Large intestine (tissue), 3 donors: ENCODE measurements around the gene TIMP3. TPM values are rescaled to one million over a fixed set of nuclear protein-coding genes. Genes with fewer than 3 reads are reported as not detected.
"Not testable (repeated sequence)": the region's sequence is repeated elsewhere in the genome, so short reads cannot be mapped to it uniquely, and the experiment has no call there.

ENCODE experiments used
- DNase-seq, 2 donors: peaks; one replicate each; pipeline versions ENCODE4 v3.0.0 to v3.0.0-alpha.2; 2013
- H3K27ac ChIP-seq: one replicate; pipeline ENCODE4 v1.5.1; 2013; ENCODE audit warnings: low read length
- H3K27me3 ChIP-seq: 2 replicates; pipeline ENCODE4 v1.6.1; 2013; ENCODE audit warnings: low read length; ENCODE audit not compliant: control insufficient read depth, insufficient read depth
- H3K36me3 ChIP-seq: 2 replicates; pipeline ENCODE4 v1.6.1; 2013; ENCODE audit warnings: low read length; ENCODE audit not compliant: control insufficient read depth, insufficient read depth
- H3K4me1 ChIP-seq: one replicate; pipeline ENCODE4 v1.6.1; 2013; ENCODE audit warnings: low read length; ENCODE audit not compliant: control insufficient read depth, insufficient read depth
- H3K4me3 ChIP-seq: one replicate; pipeline ENCODE4 v1.5.1; 2013; ENCODE audit warnings: low read length
- H3K9me3 ChIP-seq: one replicate; pipeline ENCODE4 v1.6.1; 2013; ENCODE audit warnings: mild to moderate bottlenecking, low read depth, low read length, moderate library complexity; ENCODE audit not compliant: control insufficient read depth
- WGBS: methylation state at CpG from one replicate; pipeline ENCODE4 v1.1.5; 2013; ENCODE audit warnings: low lambda C conversion rate; ENCODE audit not compliant: insufficient coverage; 5-methylcytosine and 5-hydroxymethylcytosine counted together
- polyA plus RNA-seq: library from polyadenylated mRNA; unstranded; fragments of 120-200 nt; gene quantifications from one replicate; pipeline ENCODE4 v1.2.1, GENCODE V29; 2013

The TIMP3 gene
- polyA plus RNA-seq, 1 donor = 52.6 TPM

DNA sequence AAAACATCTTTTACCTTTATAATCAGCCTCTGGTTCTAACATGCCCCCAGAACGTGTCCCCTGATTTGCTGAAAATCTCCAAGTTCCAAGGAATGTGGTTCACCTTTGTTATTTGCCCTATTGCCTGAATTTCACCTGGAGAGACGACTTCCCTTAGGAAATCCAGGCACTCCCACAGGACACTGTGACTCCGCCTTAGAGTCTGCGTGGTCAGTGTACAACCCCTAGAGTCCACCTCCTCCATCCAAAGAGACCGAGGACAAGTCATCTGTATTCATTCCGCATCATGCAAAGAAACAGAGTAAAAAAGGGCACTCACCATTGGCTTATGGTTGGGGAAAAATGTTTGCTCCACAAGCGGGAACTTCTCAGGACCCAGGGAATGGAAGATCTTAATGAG is 63.1 kb downstream of the TIMP3 start:
- DNase-seq = no peak
- peaks cover 11% of the 10 kb centered on the region for H3K36me3 ChIP-seq
- H3K9me3 ChIP-seq = no peaks in the 10 kb centered on the region
- no peak overlapping the region for H3K4me3 ChIP-seq
- WGBS = 100% methylated on average over 2 of the region's 7 CpGs
- no peaks in the 10 kb centered on the region for H3K27me3 ChIP-seq
- no peaks in the 10 kb centered on the region for H3K4me1 ChIP-seq
- H3K27ac ChIP-seq = no peak overlapping the region

DNA sequence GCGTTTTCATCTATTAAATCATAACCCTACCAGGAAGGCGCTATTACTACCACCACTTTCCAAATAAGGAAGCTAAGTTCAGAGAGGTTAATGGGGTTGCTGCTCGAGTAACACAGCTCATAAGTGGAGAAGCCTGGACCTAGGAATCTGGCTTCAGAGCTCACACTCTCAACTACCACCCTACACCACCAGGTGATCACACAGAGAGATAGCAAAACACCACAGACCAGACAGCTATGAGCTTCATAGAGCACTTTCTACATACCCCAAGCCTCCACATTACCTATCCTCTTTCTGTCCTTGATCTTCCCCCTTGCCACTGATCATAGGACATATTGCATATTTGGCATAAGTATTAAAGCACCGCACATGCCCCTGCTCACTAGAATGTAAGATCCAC is 65.4 kb downstream of the TIMP3 start:
- no CpG with 5 or more reads among the region's 4 CpGs for WGBS
- H3K27me3 ChIP-seq = no peaks in the 10 kb centered on the region
- H3K4me1 ChIP-seq = no peaks in the 10 kb centered on the region
- H3K4me3 ChIP-seq = no peak overlapping the region
- no peak overlapping the region for H3K27ac ChIP-seq
- no peaks in the 10 kb centered on the region for H3K9me3 ChIP-seq
- H3K36me3 ChIP-seq = no peaks in the 10 kb centered on the region
- DNase-seq = no peak

DNA sequence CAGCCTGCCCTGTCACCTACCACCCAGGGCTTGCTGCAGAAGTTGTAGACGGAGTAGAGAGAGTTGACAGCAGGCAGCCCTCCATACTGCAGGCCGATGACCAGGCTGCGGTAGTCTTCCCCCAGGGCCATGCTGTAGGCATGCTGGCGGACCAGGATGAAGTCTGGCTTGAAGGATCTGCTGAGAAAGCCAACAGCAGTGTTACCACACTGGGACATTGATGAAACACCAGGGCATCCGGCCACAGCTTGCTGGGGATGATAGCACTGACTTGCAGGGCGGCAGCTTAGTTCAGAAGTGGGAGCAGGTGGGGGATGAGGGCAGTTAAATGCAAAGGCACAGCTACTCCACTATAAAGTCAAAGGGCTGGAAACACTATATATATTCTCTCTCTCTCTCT is 67.4 kb downstream of the TIMP3 start:
- DNase-seq = no peak
- H3K9me3 ChIP-seq = no peaks in the 10 kb centered on the region
- H3K4me1 ChIP-seq = peaks cover under 1% of the 10 kb centered on the region
- H3K36me3 ChIP-seq = no peaks in the 10 kb centered on the region
- no peak overlapping the region for H3K27ac ChIP-seq
- WGBS = no CpG with 5 or more reads among the region's 6 CpGs
- H3K4me3 ChIP-seq = no peak overlapping the region
- no peaks in the 10 kb centered on the region for H3K27me3 ChIP-seq

- no peaks in the 10 kb centered on the region for H3K27me3 ChIP-seq
- no peaks in the 10 kb centered on the region for H3K36me3 ChIP-seq
- H3K4me1 ChIP-seq = peaks cover 7% of the 10 kb centered on the region
- H3K27ac ChIP-seq = no peak overlapping the region
- H3K4me3 ChIP-seq = no peak overlapping the region
- no peak for DNase-seq
- no peaks in the 10 kb centered on the region for H3K9me3 ChIP-seq
Measured at GRCh38 chr22:32870474-32870873, 69.0 kb downstream of the TIMP3 start.

- not testable (repeated sequence) for H3K4me1 ChIP-seq, H3K9me3 ChIP-seq, H3K36me3 ChIP-seq, H3K4me3 ChIP-seq, H3K27me3 ChIP-seq, DNase-seq
- H3K27ac ChIP-seq = peak overlapping the region; percentile 53
- no CpG with 5 or more reads among the region's 5 CpGs for WGBS
Measured at GRCh38 chr22:32873604-32874003, 72.1 kb downstream of the TIMP3 start.

- peak; percentile 67 to 83 for DNase-seq
- no peaks in the 10 kb centered on the region for H3K36me3 ChIP-seq
- peak overlapping the region; percentile 53 for H3K27ac ChIP-seq
- WGBS = no CpG with 5 or more reads among the region's 4 CpGs
- H3K27me3 ChIP-seq = peaks cover 4% of the 10 kb centered on the region
- H3K9me3 ChIP-seq = no peaks in the 10 kb centered on the region
- no peak overlapping the region for H3K4me3 ChIP-seq
- peaks cover 7% of the 10 kb centered on the region for H3K4me1 ChIP-seq
Measured at GRCh38 chr22:32874385-32874784, 72.9 kb downstream of the TIMP3 start.

GRCh38 chr22:32874976-32875375 is 73.5 kb downstream of the TIMP3 start:
- H3K9me3 ChIP-seq = no peaks in the 10 kb centered on the region
- no peak for DNase-seq
- no peak overlapping the region for H3K4me3 ChIP-seq
- 100% methylated on average over 1 of the region's 10 CpGs for WGBS
- no peaks in the 10 kb centered on the region for H3K36me3 ChIP-seq
- H3K27ac ChIP-seq = no peak overlapping the region
- H3K4me1 ChIP-seq = peaks cover 7% of the 10 kb centered on the region
- peaks cover 4% of the 10 kb centered on the region for H3K27me3 ChIP-seq

DNA sequence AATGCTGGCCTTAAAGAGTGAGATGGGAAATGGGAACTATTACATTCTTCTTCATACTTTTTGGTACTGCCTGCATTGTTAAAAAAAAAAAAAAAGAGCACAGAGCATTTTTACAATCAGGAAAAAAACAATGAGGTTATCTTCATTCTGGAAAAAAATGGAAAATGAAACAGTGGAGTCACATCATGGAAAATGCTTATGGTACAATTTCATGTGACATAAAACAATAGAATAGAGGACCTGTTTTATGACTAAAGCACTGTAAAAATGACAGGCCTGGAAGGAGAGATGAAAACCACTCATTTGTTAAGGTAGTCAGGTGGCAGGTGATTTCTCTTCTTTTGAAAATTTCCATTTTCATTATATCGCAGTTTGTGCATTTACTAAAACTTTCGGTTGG is 75.0 kb downstream of the TIMP3 start:
- Histone ChIP-seq H3K27ac (no peak overlapping the region), H3K4me1 (peaks cover 19% of the 10 kb centered on the region), H3K27me3 (peaks cover 4% of the 10 kb centered on the region), H3K36me3 (no peaks in the 10 kb centered on the region), H3K4me3 (no peak overlapping the region), H3K9me3 (no peaks in the 10 kb centered on the region)
- WGBS = 100% methylated on average over 2 of the region's 2 CpGs
- DNase-seq = no peak

DNA sequence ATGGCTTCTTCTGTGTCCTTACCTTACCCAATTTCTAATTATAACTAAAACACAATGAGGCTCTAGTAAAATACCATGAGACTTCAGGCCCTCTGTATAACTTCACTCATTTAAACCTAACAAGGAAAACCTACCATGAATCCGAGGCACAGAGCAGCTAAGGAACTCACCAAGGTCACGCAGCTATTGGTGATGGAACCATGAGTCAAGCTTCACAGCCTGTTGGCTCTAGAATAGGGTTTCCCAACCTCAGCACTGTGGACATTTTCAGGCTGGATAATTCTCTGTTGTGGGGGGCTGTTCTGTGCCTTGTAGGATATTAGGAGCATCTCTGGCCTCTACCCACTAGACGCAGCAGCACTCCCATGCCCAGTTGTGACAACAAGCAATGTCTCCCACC is 75.7 kb downstream of the TIMP3 start:
- Histone ChIP-seq H3K27ac (no peak overlapping the region), H3K4me3 (no peak overlapping the region), H3K36me3 (no peaks in the 10 kb centered on the region), H3K27me3 (peaks cover 4% of the 10 kb centered on the region), H3K4me1 (peaks cover 20% of the 10 kb centered on the region), H3K9me3 (no peaks in the 10 kb centered on the region)
- no peak for DNase-seq
- WGBS = no CpG with 5 or more reads among the region's 3 CpGs

DNA sequence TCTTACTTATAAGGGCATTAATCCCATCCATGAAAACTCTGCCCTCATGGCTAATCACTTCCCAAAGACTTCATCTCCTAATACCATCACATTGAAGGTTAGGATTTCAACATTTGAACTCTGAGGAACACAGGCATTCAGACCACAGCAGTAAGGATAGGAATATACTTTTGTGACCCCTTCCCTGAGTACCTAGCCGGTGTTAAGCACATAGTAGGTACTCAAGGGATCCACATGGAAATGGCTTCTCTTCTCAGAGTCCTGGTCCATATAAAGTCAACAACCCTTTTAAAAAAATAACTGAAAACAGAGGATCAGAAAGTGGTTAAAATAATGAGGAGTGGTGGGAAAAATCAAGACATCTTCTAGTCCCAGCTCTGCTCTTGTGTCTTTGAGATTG is 78.0 kb downstream of the TIMP3 start:
- no peak overlapping the region for H3K27ac ChIP-seq
- no peak for DNase-seq
- H3K4me3 ChIP-seq = no peak overlapping the region
- peaks cover 4% of the 10 kb centered on the region for H3K27me3 ChIP-seq
- no peaks in the 10 kb centered on the region for H3K9me3 ChIP-seq
- no CpG with 5 or more reads among the region's 1 CpG for WGBS
- H3K4me1 ChIP-seq = peaks cover 18% of the 10 kb centered on the region
- no peaks in the 10 kb centered on the region for H3K36me3 ChIP-seq

DNA sequence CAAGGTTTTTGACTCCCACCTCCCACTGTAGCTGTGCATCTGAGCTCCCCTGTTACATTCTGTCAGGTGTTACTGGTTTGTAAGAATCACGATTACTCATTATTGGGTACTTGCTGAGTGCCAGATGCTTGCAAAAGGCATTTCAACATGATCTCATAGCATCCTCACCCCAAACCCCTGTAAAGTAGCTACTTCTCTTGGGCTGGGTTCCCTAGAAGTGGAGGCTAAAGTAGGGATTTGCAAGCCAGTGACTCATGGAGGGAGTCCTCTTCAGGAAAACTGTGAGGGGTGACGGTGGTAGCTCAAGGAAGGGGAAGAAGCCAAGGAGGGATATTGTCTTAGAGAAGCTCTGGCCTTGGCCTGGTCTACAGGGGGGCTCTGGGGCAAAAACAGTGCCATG is 78.6 kb downstream of the TIMP3 start:
- no CpG with 5 or more reads among the region's 2 CpGs for WGBS
- peaks cover 4% of the 10 kb centered on the region for H3K27me3 ChIP-seq
- H3K4me1 ChIP-seq = peaks cover 13% of the 10 kb centered on the region
- no peak overlapping the region for H3K4me3 ChIP-seq
- H3K9me3 ChIP-seq = no peaks in the 10 kb centered on the region
- no peak overlapping the region for H3K27ac ChIP-seq
- H3K36me3 ChIP-seq = no peaks in the 10 kb centered on the region
- DNase-seq = no peak
